Measurements from ENCODE around the gene EBLN1.

Gene EBLN1

GRCh38 chr10:22217842-22218241 is at the start of gene EBLN1:
Gene EBLN1 (minus strand): TSS chr10:22218015. CDS start chr10:22209983, 8,032 bp downstream.
- no peak for DNase-seq

GRCh38 chr10:22265839-22266537 is 48.2 kb upstream of the EBLN1 start:
- no peak for DNase-seq

GRCh38 chr10:22263106-22263505 is 45.3 kb upstream of the EBLN1 start:
- no peak for DNase-seq

- no peak for DNase-seq
Measured at GRCh38 chr10:22259280-22259679, 41.5 kb upstream of the EBLN1 start.

GRCh38 chr10:22258471-22258870 is 40.7 kb upstream of the EBLN1 start:
- DNase-seq, result no peak

- DNase-seq, result no peak
Measured at GRCh38 chr10:22253580-22253882, 35.7 kb upstream of the EBLN1 start.

- no peak for DNase-seq
Measured at GRCh38 chr10:22252801-22253579, 35.2 kb upstream of the EBLN1 start.

- no peak for DNase-seq
Measured at GRCh38 chr10:22252224-22252800, 34.5 kb upstream of the EBLN1 start.

- DNase-seq, result peak; percentile 19
Measured at GRCh38 chr10:22251751-22252223, 34.0 kb upstream of the EBLN1 start.

GRCh38 chr10:22250897-22251660 is 33.3 kb upstream of the EBLN1 start:
- peak; percentile 0 for DNase-seq

- no peak for DNase-seq
Measured at GRCh38 chr10:22247636-22248035, 29.8 kb upstream of the EBLN1 start.

GRCh38 chr10:22246680-22247391 is 29.0 kb upstream of the EBLN1 start:
- no peak for DNase-seq

GRCh38 chr10:22245567-22245966 is 27.8 kb upstream of the EBLN1 start:
- no peak for DNase-seq

- DNase-seq, result no peak
Measured at GRCh38 chr10:22244855-22245254, 27.0 kb upstream of the EBLN1 start.

- DNase-seq, result no peak
Measured at GRCh38 chr10:22244001-22244400, 26.2 kb upstream of the EBLN1 start.

GRCh38 chr10:22243321-22243720 is 25.5 kb upstream of the EBLN1 start:
- no peak for DNase-seq

- DNase-seq, result no peak
Measured at GRCh38 chr10:22231260-22231659, 13.4 kb upstream of the EBLN1 start.

- DNase-seq, result peak; percentile 45
Measured at GRCh38 chr10:22230158-22230833, 12.5 kb upstream of the EBLN1 start.

- DNase-seq, result no peak
Measured at GRCh38 chr10:22229802-22230157, 12.0 kb upstream of the EBLN1 start.

GRCh38 chr10:22228943-22229801 is 11.4 kb upstream of the EBLN1 start:
- DNase-seq, result peak; percentile 70

Measured in NCI-H526 treated with DMSO at 0.1 percent for 48 hours (cell line).